K562 (cell line): Measurements from ENCODE around the gene RXRA. TPM values are rescaled to one million over a fixed set of nuclear protein-coding genes. Genes with fewer than 3 reads are reported as not detected.

ENCODE experiments used
- ATAC-seq: fragments of 200-7000 bp; cut with Tn5 transposase; 3 replicates; pipeline ENCODE4 v1.9.1; 2020; ENCODE audit warnings: moderate library complexity
- BruUV-seq: library from RNA; stranded (reverse); fragments of 400-500 nt; replicated peaks from 2 replicates; lab custom pipeline; 2021; lab: Mats Ljungman, UMichigan
- CTCF ChIA-PET: fragments of 300-600 bp; formaldehyde crosslinking; extraction: SDS; loops from one replicate; lab custom pipeline; 2021; ENCODE audit warnings: low intra/inter-chr PET ratio; lab: Yijun Ruan, JAX
- POLR2A ChIA-PET: fragments of 300-600, 350-650 bp; sonication (Branson Sonifier 250); formaldehyde crosslinking; extraction: SDS; loops from one replicate; lab custom pipeline; 2021; ENCODE audit warnings: antibody characterized with exemption, inconsistent platforms; lab: Yijun Ruan, JAX
- DNase-seq, 4 experiments: peaks; one replicate each; pipeline versions ENCODE4 v3.0.0 to v3.0.0-alpha.2; 2011 to 2018; ENCODE audit warnings: low spot score in 3 of 4, mixed read lengths in 3 of 4; ENCODE audit errors: extremely low read depth in 1 of 4
- FAIRE-seq: peaks from 2 replicates; lab custom pipeline; 2011; peaks lifted over from hg19 to GRCh38; lab: Jason Lieb, UNC
- H2AFZ ChIP-seq: 2 replicates; pipeline ENCODE4 v1.6.0; 2011; ENCODE audit warnings: low read depth, low read length, control low read depth, inconsistent platforms
- H3K27ac ChIP-seq: fragments of 200-600 bp; 3 replicates; pipeline ENCODE4 v1.8.0; 2011; ENCODE audit warnings: low read depth, mild to moderate bottlenecking, control low read depth, inconsistent platforms, low read length, moderate library complexity, mixed read lengths; ENCODE audit errors: extremely low read depth
- H3K27me3 ChIP-seq, 2 experiments: fragments of 300-600 bp in 1 of 2; 2 replicates in 1 of 2; 3 replicates in 1 of 2; pipeline versions ENCODE4 v1.6.0 to v1.8.0; 2011; ENCODE audit warnings: inconsistent platforms in 2 of 2, low read length in 2 of 2, mild to moderate bottlenecking in 1 of 2, mixed read lengths in 1 of 2, moderate library complexity in 1 of 2; ENCODE audit not compliant: control insufficient read depth in 2 of 2, insufficient read depth in 2 of 2
- H3K36me3 ChIP-seq: fragments of 300-600 bp; 3 replicates; pipeline ENCODE4 v1.8.0; 2011; ENCODE audit warnings: mild to moderate bottlenecking, low read length, inconsistent platforms; ENCODE audit not compliant: control insufficient read depth, insufficient read depth
- H3K4me1 ChIP-seq, 2 experiments: fragments of 200-600 bp in 1 of 2; replicated peaks in 1 of 2; 2 replicates in 1 of 2; 3 replicates in 1 of 2; pipeline versions ENCODE4 v1.5.1 to v1.8.0; 2011; ENCODE audit warnings: inconsistent platforms in 2 of 2, low read length in 2 of 2, mild to moderate bottlenecking in 1 of 2, mixed read lengths in 1 of 2, moderate library complexity in 1 of 2; ENCODE audit not compliant: control insufficient read depth in 2 of 2, insufficient read depth in 2 of 2
- H3K4me2 ChIP-seq: 2 replicates; pipeline ENCODE4 v1.6.1; 2011; ENCODE audit warnings: low read length, control low read depth, inconsistent platforms, mixed read lengths; ENCODE audit not compliant: insufficient read depth
- H3K4me3 ChIP-seq: fragments of 200-600 bp; sonication (generic), shearing (Covaris generic); 2 replicates; pipeline ENCODE4 v1.5.1; 2016; ENCODE audit warnings: control low read depth, inconsistent platforms
- H3K79me2 ChIP-seq: fragments of 200-600 bp; 3 replicates; pipeline ENCODE4 v1.8.0; 2011; ENCODE audit warnings: low read length, inconsistent platforms; ENCODE audit not compliant: control insufficient read depth, insufficient read depth
- H3K9ac ChIP-seq, 2 experiments: 2 replicates each; pipeline versions ENCODE4 v1.6.0 to v1.6.1; 2011; ENCODE audit warnings: low read depth in 2 of 2, low read length in 2 of 2, control low read depth in 1 of 2, inconsistent platforms in 1 of 2, mild to moderate bottlenecking in 1 of 2, mixed read lengths in 1 of 2; ENCODE audit not compliant: insufficient read depth in 1 of 2
- H3K9me1 ChIP-seq: one replicate; pipeline ENCODE4 v1.6.0; 2011; ENCODE audit warnings: inconsistent platforms, mild to moderate bottlenecking, low read length, moderate library complexity; ENCODE audit not compliant: control insufficient read depth, insufficient read depth
- H3K9me3 ChIP-seq: replicated peaks from 2 replicates; pipeline ENCODE4 v1.5.1; 2011; ENCODE audit warnings: low read depth, low read length, inconsistent platforms; ENCODE audit not compliant: control insufficient read depth, insufficient read depth
- H4K20me1 ChIP-seq: replicated peaks from 2 replicates; pipeline ENCODE4 v1.6.1; 2011; ENCODE audit warnings: low read length, inconsistent platforms, mixed read lengths; ENCODE audit not compliant: control insufficient read depth, insufficient read depth
- BCLAF1 ChIP-seq, 2 experiments: fragments of 450-650 bp in 1 of 2; IDR thresholded peaks; 2 replicates each; pipeline ENCODE4 v1.6.1; 2011 to 2017; ENCODE audit warnings: low read depth in 2 of 2, antibody characterized with exemption in 1 of 2, borderline replicate concordance in 1 of 2, low read length in 1 of 2, mild to moderate bottlenecking in 1 of 2, mixed read lengths in 1 of 2; ENCODE audit not compliant: control insufficient read depth in 1 of 2
- STAT5A ChIP-seq: IDR thresholded peaks from 2 replicates; pipeline ENCODE4 v1.6.1; 2012; ENCODE audit warnings: low read length, inconsistent platforms, borderline replicate concordance
- ZBED1 ChIP-seq: IDR thresholded peaks from 2 replicates; pipeline ENCODE4 v1.6.1; 2014
- ZBTB49 ChIP-seq: sonication (generic); formaldehyde crosslinking; IDR thresholded peaks from 2 replicates; pipeline ENCODE4 v1.8.0; 2022; ENCODE audit warnings: missing genetic modification reagents, mild to moderate bottlenecking, borderline replicate concordance
- ZSCAN32 ChIP-seq: fragments of 450-650 bp; formaldehyde crosslinking; IDR thresholded peaks from 2 replicates; pipeline ENCODE4 v1.4.0; 2020; ENCODE audit warnings: mild to moderate bottlenecking, moderate library complexity
- WGBS: fragments of 100-300 bp; shearing (Covaris generic); methylation state at CpG from one replicate; pipeline ENCODE4 v1.1.6; 2016; ENCODE audit warnings: low coverage, mixed read lengths; ENCODE audit not compliant: insufficient coverage; ENCODE audit errors: missing lambda C conversion rate; 5-methylcytosine and 5-hydroxymethylcytosine counted together
- in situ Hi-C: fragments of 300-500 bp; cut with MboI; formaldehyde crosslinking; loops from 4 replicates; pipeline ENCODE4 v1.15.0; 2018; ENCODE audit warnings: inconsistent platforms, mixed read lengths
- intact Hi-C: fragments of 100-400 bp; cut with micrococcal nuclease; formaldehyde crosslinking; loops from 2 replicates; pipeline ENCODE4 v1.14.2; 2022
- polyA plus RNA-seq, 8 experiments: library from polyadenylated mRNA; depleted of rRNA in 4 of 8; stranded (reverse) in 5 of 8; unstranded in 3 of 8; fragments of >200 nt; fragmentation: Nextera tagmentation in 2 of 8; fragmentation: Illumina TruSeq in 1 of 8; extraction: Ambion mirVana in 2 of 8; extraction: Trizol in 1 of 8; gene quantifications; 2 replicates each; pipeline versions ENCODE4 v1.2.1 to v1.2.3, GENCODE V29; 2011 to 2014; ENCODE audit warnings: inconsistent platforms in 1 of 8, missing spikeins in 1 of 8
- total RNA-seq, 7 experiments: library from RNA; depleted of rRNA in 6 of 7; stranded (reverse); fragments of >200 nt in 6 of 7; fragmentation: Illumina TruSeq in 2 of 7; extraction: Trizol in 2 of 7; gene quantifications; 2 replicates each; pipeline versions ENCODE4 v1.2.1 to v1.2.3, GENCODE V29; 2011 to 2021; ENCODE audit warnings: low replicate concordance in 1 of 7

RXRA gene
- total and polyA plus RNA-seq, 9 of the 15 experiments (the other 6 are each of a cell fraction or from before 2014, with no cell fraction given): 0.35 to 23.6 (median 4.6) TPM

- Histone ChIP-seq H3K36me3 (no peaks in the 10 kb centered on the region), H4K20me1 (peaks cover 27% of the 10 kb centered on the region), H3K27ac (no peak overlapping the region), H3K9me1 (no peaks in the 10 kb centered on the region), H3K79me2 (no peaks in the 10 kb centered on the region), H3K27me3 (peaks cover 37 to 84% of the 10 kb centered on the region in 2 experiments; a peak in 4 of 5 replicates), H3K9me3 (no peaks in the 10 kb centered on the region), H3K4me2 (no peak overlapping the region), H3K9ac (no peak overlapping the region), H3K4me3 (no peak overlapping the region), H2AFZ (no peak overlapping the region), H3K4me1 (peaks cover 0 to 16% of the 10 kb centered on the region in 2 experiments; a peak in 1 of 5 replicates)
- DNase-seq (no peak), FAIRE-seq (no peak), ATAC-seq (no peak)
- CTCF ChIA-PET: no interaction called here
- POLR2A ChIA-PET: interaction anchor here (0.5 to 1.0 kb wide), 4 partner anchors 10 to 21 kb away, joined by 3 read pairs; no protein-coding TSS in a partner anchor
- in situ Hi-C loops: no loop called here
- WGBS: 4% methylated on average over 20 of the region's 27 CpGs
- TF ChIP-seq ZSCAN32 (CRISPR knock-in tag) (no peak), BCLAF1 (IDR thresholded peaks at IDR 0.05; ENCODE audit: borderline replicate concordance in 1 of 2, control insufficient read depth in 1 of 2, low read depth in 2 of 2, low read length in 1 of 2) (no peak), STAT5A (no peak), ZBED1 (no peak), ZBTB49 (CRISPR knock-in tag) (no peak)
- no TSS peak for BruUV-seq
- intact Hi-C loops: no loop called here
Measured at GRCh38 chr9:134286471-134287245, 39.6 kb upstream of the RXRA start.
